Bronchial epithelial cell (primary cell): ENCODE data around the gene FAM120B. TPM values are rescaled to one million over a fixed set of nuclear protein-coding genes. Genes with fewer than 3 reads are reported as not detected.
A peak's percentile ranks its signal among the peaks of the same experiment; 100 is the strongest.

Experiments
- DNase-seq: peaks from one replicate; pipeline ENCODE4 v3.0.0-alpha.2; 2010; ENCODE audit warnings: low read depth
- FAIRE-seq: peaks from 2 replicates; lab custom pipeline; 2011; peaks lifted over from hg19 to GRCh38; lab: Jason Lieb, UNC
- H3K27me3 ChIP-seq: 2 replicates; pipeline ENCODE4 v1.5.1; 2011; ENCODE audit warnings: low read length; ENCODE audit not compliant: control insufficient read depth, insufficient read depth
- H3K36me3 ChIP-seq: 2 replicates; pipeline ENCODE4 v1.5.1; 2011; ENCODE audit warnings: low read length; ENCODE audit not compliant: control insufficient read depth, insufficient read depth
- H3K4me3 ChIP-seq: 2 replicates; pipeline ENCODE4 v1.5.1; 2011; ENCODE audit warnings: mild to moderate bottlenecking, low read depth, low read length, control low read depth
- CTCF ChIP-seq: IDR thresholded peaks from 2 replicates; pipeline ENCODE4 v1.5.1; 2011; ENCODE audit warnings: mild to moderate bottlenecking, moderate library complexity, low read length, control low read depth, inconsistent platforms; ENCODE audit not compliant: insufficient read depth, severe bottlenecking
- total RNA-seq: library from RNA; depleted of rRNA; stranded (reverse); fragments of >200 nt; gene quantifications from 2 replicates; pipeline ENCODE4 v1.2.1, GENCODE V29; 2014

FAM120B gene
- total RNA-seq, 1 donor from 2014 or later = 7.1 TPM

- TF ChIP-seq CTCF = no peak
- Histone ChIP-seq H3K27me3 (no peaks in the 10 kb centered on the region), H3K4me3 (no peak overlapping the region), H3K36me3 (peaks cover 1% of the 10 kb centered on the region)
- no peak for FAIRE-seq
- DNase-seq = no peak
Measured at GRCh38 chr6:170410241-170410640, 103.7 kb downstream of the FAM120B start.

GRCh38 chr6:170415318-170415717 lies 108.8 kb downstream of the FAM120B start:
- no peak for DNase-seq
- Histone ChIP-seq H3K36me3 (no peaks in the 10 kb centered on the region), H3K4me3 (no peak overlapping the region), H3K27me3 (no peaks in the 10 kb centered on the region)
- TF ChIP-seq CTCF = no peak
- FAIRE-seq = peak; percentile 32

GRCh38 chr6:170416303-170416702 lies 109.7 kb downstream of the FAM120B start:
- TF ChIP-seq CTCF = no peak
- H3K4me3 ChIP-seq = no peak overlapping the region
- H3K36me3 ChIP-seq = no peaks in the 10 kb centered on the region
- FAIRE-seq (no peak), DNase-seq (no peak)
- H3K27me3 ChIP-seq = no peaks in the 10 kb centered on the region

GRCh38 chr6:170416959-170417606 lies 110.5 kb downstream of the FAM120B start:
- no peak overlapping the region for H3K4me3 ChIP-seq
- TF ChIP-seq CTCF = no peak
- H3K27me3 ChIP-seq = no peaks in the 10 kb centered on the region
- FAIRE-seq (no peak), DNase-seq (no peak)
- H3K36me3 ChIP-seq = no peaks in the 10 kb centered on the region

GRCh38 chr6:170417881-170418280 lies 111.3 kb downstream of the FAM120B start:
- no peaks in the 10 kb centered on the region for H3K36me3 ChIP-seq
- H3K27me3 ChIP-seq = no peaks in the 10 kb centered on the region
- TF ChIP-seq CTCF = no peak
- H3K4me3 ChIP-seq = no peak overlapping the region
- FAIRE-seq (no peak), DNase-seq (no peak)

- no peaks in the 10 kb centered on the region for H3K27me3 ChIP-seq
- DNase-seq (no peak), FAIRE-seq (no peak)
- H3K4me3 ChIP-seq = no peak overlapping the region
- H3K36me3 ChIP-seq = no peaks in the 10 kb centered on the region
- TF ChIP-seq CTCF = no peak
Measured at GRCh38 chr6:170420283-170420682, 113.7 kb downstream of the FAM120B start.
